ENCODE data around the gene CDC14C. TPM values are rescaled to one million over a fixed set of nuclear protein-coding genes. Genes with fewer than 3 reads are reported as not detected.

Gene CDC14C
- total RNA-seq, 3 donors from 2014 or later (not counting 1 experiment from before 2014, with no cell fraction given) = not detected

- WGBS (ENCODE audit: insufficient coverage) = 76% methylated on average over 4 of the region's 5 CpGs
- Mint-ChIP-seq H3K4me1 (no peaks in the 10 kb centered on the region), H3K27ac (no peak overlapping the region), H3K9me3 (peaks cover 11 to 26% of the 10 kb centered on the region in 2 donors), H3K27me3 (ENCODE audit: low read depth in 2 of 2) (no peaks in the 10 kb centered on the region), H3K36me3 (no peaks in the 10 kb centered on the region), H3K4me3 (no peak overlapping the region)
- Histone ChIP-seq H3K9me3 (ENCODE audit: control insufficient read depth, insufficient read depth, low read length) (no peaks in the 10 kb centered on the region), H3K27ac (ENCODE audit: low read length) (no peak overlapping the region), H3K36me3 (ENCODE audit: control insufficient read depth, insufficient read depth, low read length) (no peaks in the 10 kb centered on the region), H3K27me3 (ENCODE audit: control insufficient read depth, insufficient read depth, low read length) (no peaks in the 10 kb centered on the region), H3K4me3 (ENCODE audit: low read length) (no peak overlapping the region), H3K4me1 (ENCODE audit: control insufficient read depth, insufficient read depth, low read length) (no peaks in the 10 kb centered on the region)
- no peak for TF ChIP-seq CTCF (IDR thresholded peaks at IDR 0.05)
- intact Hi-C loops (cut with micrococcal nuclease) = no loop called here
- DNase-seq (no peak), ATAC-seq (no peak)
Observed at GRCh38 chr7:48976253-48976652, 51.9 kb downstream of the CDC14C start.

GRCh38 chr7:48976850-48977249 is 52.5 kb downstream of the CDC14C start:
- H3K36me3 ChIP-seq (ENCODE audit: control insufficient read depth, insufficient read depth, low read length) = no peaks in the 10 kb centered on the region
- intact Hi-C loops (cut with micrococcal nuclease) = no loop called here
- no peak for TF ChIP-seq CTCF (IDR thresholded peaks at IDR 0.05)
- peaks cover 13 to 29% of the 10 kb centered on the region in 2 donors for H3K9me3 Mint-ChIP-seq
- H3K4me3 Mint-ChIP-seq = no peak overlapping the region
- no peaks in the 10 kb centered on the region for H3K4me1 ChIP-seq (ENCODE audit: control insufficient read depth, insufficient read depth, low read length)
- 90% methylated on average over 5 of the region's 5 CpGs for WGBS (ENCODE audit: insufficient coverage)
- H3K9me3 ChIP-seq (ENCODE audit: control insufficient read depth, insufficient read depth, low read length) = no peaks in the 10 kb centered on the region
- H3K27ac Mint-ChIP-seq = no peak overlapping the region
- ATAC-seq = no peak
- DNase-seq = no peak
- H3K4me3 ChIP-seq (ENCODE audit: low read length) = no peak overlapping the region
- no peaks in the 10 kb centered on the region for H3K36me3 Mint-ChIP-seq
- no peaks in the 10 kb centered on the region for H3K27me3 Mint-ChIP-seq (ENCODE audit: low read depth in 2 of 2)
- no peaks in the 10 kb centered on the region for H3K4me1 Mint-ChIP-seq
- no peaks in the 10 kb centered on the region for H3K27me3 ChIP-seq (ENCODE audit: control insufficient read depth, insufficient read depth, low read length)
- no peak overlapping the region for H3K27ac ChIP-seq (ENCODE audit: low read length)
